ENCODE measurements around the gene ATP6AP1.

Gene ATP6AP1

DNA sequence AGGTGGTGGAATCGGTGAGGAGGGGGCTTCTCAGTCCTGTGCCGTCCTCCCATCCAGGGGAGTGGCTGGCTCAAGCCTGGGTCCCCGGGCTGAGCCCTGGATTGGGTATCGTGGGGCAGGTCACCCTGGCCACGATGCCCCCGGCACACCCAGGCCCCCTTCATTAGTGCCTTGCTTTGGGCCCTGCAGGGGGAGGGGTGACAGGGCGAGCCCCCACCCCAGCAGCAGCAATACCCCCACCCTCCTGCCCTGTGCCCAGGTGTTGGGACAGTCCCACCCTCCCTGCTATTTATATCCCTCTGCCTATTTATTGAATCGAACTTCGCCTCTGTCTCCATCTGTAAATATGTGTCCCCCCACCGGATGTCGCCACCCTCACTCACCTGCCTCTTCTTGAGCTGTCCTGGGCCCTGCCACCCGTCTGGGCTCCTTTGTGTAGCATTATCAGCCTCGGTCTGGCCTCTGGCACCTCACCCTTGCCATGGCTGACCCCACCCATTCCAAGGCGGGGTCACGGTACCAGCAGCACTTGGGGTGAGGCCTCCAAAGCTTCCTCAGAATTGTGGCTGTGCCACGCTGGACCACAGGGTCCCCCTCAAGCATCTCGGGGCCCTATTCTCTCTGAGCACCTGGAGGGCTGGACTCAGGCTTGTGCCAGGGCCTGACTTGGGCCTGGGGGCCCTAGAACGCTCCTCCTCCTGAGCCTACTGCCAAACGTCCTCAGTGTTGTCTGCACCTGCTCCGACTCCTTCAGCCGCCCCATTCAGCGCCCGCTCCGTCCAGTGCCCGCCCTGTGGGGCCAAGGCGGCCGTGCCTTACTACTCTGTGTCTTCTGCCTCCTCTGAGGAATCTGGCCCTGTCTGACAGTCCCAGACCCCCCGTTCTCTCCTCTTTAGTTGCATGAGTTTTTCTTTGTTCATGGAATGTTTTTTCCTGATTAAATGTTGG lies 44.5 kb downstream of the ATP6AP1 start:
- DNase-seq: no peak

DNA sequence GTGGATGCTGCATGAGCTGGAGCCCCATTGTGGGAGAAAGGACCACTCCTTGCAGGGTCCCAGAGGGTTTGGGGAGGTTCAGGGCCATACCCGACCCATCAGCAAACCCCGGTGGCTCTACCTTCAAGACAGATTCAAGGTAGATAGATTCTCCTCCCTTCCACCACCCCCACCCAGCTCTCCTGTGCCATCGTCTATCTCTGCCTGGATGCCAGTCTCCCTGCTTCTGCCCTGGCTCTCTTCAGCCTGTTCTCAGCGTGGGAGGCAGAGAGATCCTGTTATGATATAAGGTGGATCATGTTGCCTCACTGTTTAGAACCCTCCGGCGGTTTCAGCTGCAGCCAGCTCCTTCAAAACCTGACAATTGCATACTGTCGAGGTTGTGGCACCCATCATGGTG lies 45.2 kb downstream of the ATP6AP1 start:
- no peak for DNase-seq

DNA sequence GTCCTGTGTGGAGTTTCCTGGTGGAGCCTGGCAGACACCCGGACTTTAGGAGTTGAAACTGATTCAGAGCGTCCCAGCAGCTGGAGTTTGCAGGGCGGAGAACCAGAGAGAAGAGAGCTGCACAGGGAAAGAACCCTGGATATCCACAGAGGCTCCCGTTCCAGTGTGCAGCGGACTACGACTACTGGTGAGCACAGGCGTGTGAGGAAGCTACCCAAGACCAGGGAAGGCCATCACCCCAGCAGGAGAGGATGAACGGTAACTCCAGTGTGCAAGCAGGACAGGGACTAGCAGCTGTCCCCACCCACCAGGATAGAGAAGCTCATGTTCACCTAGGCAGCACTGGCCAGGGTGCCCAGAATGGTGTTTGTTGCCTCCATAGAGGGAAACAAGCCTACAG lies 48.3 kb downstream of the ATP6AP1 start:
- DNase-seq: no peak

DNA sequence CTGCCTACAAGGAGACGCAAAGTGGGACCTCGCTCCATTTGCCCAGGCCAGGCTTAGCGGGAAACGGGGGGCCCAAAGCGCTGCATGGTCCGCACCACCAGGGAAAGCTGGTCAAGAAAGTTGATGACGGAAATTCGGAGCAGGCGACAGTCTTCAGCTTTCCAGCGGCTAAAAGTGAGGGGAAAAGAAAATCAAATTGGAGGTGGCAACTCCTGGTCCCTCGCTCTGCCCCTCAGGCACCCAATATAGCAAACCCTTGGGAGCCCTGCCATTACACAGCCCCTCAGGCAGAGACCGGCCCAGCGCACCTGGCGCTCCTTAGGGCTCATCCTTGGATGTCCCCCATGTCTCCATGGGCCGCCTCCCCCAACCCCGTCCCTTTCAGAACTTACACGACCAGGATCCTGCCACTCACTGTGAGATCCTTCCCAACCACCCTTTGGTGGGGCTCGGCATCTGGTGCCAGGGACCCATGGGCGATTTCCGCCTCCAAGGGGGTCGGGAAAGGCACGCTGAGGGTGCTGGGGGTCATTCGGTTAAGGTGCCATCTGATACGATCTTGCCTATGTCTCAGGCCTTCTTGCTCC lies 49.5 kb downstream of the ATP6AP1 start:
- no peak for DNase-seq

DNA sequence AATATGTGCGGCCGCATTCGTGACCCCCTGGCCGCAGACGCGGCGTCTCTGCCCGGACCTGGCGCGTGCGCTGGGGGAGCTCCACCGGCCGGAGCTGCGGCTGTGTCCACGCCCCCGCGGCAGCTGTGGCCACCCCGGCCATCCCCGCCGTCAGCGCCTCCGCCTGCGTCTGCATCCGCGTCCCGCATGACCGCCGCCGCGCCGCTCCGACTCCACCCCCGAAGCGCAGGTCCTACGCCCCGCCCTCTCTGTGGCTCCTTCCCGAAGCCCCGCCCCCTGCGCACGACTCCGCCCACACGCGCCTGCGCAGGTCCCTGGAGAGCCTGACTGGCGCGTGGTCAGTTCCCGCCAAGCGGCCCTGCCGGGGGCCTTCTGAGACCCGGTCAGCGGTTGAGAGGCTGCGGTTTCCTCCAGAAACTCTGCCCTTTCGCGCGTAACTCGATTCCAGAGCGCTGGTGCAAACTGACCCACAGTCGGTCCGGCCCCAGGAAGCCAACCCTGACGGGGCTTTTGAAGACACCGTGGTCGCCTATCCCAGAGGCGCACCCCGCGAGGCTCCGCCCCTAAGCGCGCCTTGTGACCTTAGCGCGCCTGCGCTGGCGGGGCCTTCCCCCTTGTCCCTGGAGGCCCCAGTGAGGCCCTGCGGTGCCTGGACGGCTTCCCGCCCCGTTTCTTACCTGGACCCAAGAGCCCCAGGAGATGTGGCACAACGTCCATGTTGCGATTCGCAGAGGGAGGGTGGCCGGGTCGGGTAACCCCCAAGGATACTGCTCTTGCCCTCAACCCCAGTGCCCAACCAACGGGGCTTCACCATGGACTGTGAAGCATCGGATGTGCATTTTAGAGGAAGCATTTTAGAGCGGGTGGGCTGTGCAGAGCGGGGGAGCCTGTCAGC lies 50.5 kb downstream of the ATP6AP1 start, which contains the start of gene LAGE3:
Gene LAGE3 (minus strand): TSS at position 554 of the 895 bp plus-strand sequence. CDS start 366 bp downstream, at position 188.
- DNase-seq: peak; percentile 94 to 97 (median 96)

DNA sequence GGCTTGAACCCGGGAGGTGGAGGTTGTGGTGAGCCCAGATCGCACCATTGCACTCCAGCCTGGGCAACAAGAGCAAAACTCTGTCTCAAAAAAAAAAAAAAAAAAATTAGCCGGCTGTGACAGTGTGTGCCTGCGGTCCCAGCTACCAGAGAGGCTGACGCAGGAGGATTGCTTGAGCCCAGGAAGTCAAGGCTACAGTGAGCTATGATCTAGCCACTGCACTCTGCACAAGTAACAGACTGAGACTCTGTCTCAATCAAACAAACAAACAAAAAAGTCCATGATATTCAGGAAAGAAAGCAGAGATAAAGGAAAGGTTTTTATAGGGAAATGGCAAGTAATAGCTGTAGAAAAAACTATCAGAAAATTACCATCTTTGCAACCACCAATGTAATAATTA lies 52.7 kb downstream of the ATP6AP1 start:
- DNase-seq: no peak

DNA sequence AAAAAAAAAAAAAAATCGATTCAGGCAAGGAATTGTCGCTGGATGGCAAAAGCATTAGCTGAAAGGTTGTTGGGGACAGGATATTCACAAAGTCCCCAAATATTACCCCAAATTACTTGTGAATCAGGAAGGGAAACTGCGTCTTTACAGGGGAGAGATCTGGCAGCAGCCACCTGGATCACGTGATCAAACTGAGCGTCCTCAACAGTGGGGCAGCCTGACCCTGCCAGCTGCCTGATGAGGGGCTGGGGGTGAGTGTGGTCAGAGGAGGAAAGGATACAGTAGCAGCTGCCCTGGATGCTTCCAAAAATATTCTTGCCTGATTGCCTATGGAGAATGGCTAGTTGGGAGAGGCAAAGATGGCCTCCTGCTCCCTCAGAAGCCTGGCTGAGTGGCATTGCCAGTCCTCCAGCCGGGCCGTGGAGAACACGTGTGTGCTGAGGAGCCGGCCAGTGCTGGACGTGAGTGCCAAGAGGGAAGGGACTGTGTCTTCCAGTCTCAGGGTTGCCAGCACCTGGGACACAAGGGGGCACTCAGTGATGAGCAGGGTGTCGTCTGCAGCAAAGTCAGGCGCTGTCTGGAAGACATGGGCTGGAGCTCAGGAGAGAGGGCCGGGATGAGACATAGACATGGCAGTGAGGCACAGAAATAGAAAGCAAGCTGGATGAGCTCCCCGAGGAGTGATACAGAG lies 53.6 kb downstream of the ATP6AP1 start:
- DNase-seq: no peak

DNA sequence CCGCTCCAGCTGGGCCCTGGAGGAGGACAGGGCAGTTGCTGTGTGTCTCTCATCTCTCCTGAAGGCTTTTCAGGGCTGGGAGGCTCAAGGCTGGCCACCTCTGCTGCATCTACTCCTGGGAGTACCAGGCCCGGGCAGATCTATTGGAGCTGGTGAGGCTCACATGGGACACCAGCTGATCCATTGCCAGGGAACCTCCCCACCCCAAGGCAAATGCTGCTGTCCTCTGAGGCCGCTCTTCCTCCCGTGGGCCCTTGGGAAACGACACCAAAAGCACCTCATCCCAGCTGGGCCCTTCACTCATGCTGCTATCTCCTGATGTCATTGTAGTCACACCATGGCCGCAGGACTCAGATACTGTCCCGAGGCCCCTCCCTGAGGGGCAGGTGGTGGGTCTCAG lies 54.3 kb downstream of the ATP6AP1 start:
- no peak for DNase-seq

DNA sequence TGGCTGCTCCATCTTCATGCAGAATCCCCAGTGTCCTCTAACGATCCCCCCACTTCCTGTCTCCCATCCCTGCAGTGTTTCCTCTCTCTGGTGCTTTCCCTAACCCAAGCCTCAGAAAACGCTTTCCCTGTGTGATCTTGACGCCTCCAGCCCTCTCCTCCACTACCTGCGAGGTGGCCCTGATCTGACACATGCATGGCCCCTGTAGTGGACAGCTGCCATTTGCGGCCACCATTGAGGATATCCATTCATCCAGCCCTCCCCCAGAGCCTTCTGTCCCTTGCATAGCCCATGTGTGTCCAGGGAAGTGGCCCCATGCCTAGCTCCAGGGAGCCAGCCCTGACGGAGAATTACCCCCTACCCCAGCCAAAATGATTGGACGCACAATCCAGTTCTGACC lies 54.8 kb downstream of the ATP6AP1 start:
- no peak for DNase-seq

DNA sequence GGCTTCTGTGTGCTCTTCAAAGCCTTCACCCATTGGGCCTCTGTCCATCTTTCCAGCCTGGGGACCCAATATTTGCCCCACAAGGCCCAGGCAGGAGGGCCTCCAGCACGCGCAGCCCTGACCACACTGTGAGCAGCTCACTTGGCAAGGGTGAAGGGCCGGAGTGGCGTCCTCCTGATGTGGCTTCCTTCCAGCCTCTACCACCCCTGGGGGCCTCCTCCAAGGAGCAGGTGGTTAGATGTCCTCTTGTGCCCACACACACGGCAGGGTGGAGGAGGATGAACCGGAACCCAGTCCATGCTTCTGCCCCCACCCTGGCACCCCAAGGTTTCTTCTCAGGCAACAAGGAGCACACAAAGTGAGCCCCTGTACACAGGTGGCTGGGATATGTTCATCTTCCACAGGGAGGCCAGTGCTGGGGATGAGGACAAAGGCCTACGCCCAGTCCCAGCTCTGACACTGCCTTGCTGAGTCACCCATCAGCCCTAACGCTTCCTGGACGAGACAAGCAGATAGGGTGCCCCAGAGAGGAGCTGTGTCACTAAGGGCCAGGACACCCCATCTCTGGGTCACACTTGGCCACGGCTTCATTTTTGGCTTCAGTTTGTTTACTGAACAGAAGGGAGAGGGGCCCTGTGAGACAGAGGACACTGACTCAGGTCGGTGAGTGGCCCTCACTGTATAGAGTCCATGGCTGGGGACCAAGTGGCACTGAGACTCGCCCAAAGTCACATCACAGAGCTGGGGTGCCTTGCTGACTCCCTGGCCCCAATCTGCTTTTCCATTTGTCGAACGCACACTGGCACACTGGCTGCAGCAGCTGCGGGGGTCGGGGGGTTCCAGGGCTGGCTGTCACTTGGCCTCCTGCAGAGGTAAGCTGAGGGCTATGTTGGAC lies 56.0 kb downstream of the ATP6AP1 start:
- DNase-seq: peak; percentile 17 to 45 (median 34)

DNA sequence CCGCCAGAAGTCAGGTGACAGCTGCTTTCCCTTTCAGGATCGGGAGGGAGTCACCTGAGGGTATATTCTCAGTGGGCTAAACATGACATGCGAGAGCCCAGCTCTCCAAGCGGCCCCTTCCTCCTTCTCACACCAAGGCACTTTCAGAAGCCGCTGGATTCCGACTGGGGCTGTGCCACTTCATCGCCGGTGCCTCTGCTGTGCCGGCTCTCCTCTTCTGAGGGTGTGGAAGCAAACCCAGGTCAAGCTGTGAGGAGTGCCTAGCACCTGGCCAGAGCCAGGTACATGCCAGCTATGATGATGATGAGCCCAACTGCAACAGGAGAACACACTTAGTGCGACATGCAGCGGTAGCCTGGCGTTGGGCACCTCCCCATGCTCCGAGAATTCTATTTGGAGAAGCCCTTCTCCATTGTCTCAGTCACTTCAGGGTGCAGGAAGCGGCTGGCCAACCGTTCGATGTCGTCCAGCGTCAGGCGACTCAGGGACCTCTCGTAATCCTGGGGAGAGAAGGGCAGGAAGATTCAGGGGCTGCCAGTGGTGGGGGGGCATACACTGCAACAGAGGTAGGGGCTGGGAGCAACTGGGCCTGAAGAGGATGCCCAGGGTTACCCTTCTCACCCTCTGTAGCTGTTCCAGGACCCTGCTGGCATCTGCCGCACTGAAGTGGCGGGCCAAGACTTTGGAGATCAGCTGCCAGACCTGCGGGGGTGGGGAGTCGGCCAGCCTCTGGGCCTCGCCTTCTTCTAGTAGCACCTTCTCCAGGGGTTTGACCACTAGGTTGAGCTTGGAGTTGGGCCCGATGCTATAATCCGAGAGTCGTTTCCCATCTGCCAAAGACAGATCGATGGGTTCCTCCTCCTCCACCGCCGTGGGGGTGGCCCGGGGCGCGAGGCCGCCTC lies 56.9 kb downstream of the ATP6AP1 start:
- no peak for DNase-seq

DNA sequence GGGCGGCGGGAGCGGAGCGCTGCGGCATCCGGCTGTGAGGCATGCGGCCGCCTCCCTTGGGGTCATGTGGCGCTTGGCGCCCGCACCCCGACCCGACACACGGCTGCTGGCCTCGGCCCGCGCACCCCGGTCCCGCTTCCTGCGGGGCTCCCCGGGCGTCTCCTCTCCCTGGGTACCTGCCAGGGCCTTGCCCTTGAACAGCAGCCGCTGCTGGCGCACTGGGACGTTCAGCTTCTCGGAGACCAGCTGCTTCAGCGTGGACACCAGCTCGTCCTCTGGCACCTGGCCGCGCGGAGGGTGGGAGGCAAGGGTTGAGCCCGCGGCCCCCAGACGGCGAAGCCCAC lies 57.5 kb downstream of the ATP6AP1 start:
- DNase-seq: peak in 3 of 4 experiments; percentile 26 to 58 (median 46)

Measured in suppressor macrophage (primary cell).